Measurements from ENCODE around the gene CELF4.

The CELF4 gene

DNA sequence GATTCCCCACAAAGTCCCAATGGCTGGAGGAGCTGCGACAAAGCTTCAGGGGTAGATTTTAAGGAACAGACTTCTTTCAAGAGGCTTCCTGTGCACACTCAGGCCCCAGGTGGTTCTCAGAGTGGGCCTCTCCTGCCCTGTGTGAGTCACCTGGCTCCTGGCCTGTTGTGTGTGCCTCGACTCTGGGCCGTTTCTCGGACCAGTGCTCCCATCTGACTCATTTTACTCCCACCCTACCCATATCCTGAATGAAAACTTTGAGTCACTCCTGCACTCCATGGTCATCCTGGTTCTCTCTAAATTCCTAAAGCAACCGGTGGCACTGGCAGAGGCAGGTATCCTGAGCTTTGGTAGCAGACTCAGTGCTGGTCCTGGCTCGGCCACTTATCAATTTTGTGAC is 84.1 kb downstream of the CELF4 start:
- Histone ChIP-seq H3K27me3 (ENCODE audit: insufficient read depth, low read depth, severe bottlenecking) (no peaks in the 10 kb centered on the region), H3K4me3 (ENCODE audit: low read depth, low read length) (no peak overlapping the region), H3K9me3 (ENCODE audit: severe bottlenecking) (no peaks in the 10 kb centered on the region), H3K27ac (no peak overlapping the region), H3K36me3 (no peaks in the 10 kb centered on the region)
- no peak for TF ChIP-seq CTCF (IDR thresholded peaks at IDR 0.05; ENCODE audit: low read depth, low read length)
- DNase-seq: no peak

DNA sequence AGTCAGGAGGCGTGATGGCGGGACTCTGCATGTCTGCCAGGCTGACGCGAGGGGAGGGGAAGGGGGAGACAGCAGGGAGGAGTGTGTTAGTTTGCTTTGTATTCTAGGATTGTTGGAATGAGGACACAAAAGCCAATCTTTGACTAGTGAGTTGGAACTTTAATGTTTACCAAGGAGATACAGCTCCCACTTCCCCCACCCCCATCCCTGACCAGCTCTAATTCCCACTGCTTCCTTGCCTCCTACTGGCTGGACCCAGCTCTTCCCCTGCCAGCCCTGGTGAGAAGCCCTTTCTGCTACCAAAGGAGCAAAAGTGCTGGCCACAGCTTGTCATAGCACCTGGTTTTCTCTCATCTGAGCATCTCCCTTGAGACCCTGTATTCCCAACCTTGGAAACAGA is 84.5 kb downstream of the CELF4 start:
- H3K27ac ChIP-seq: no peak overlapping the region
- H3K27me3 ChIP-seq (ENCODE audit: insufficient read depth, low read depth, severe bottlenecking): no peaks in the 10 kb centered on the region
- no peaks in the 10 kb centered on the region for H3K36me3 ChIP-seq
- TF ChIP-seq CTCF (IDR thresholded peaks at IDR 0.05; ENCODE audit: low read depth, low read length): 0 out of 2 replicates have a peak, but pooled peaks have one; percentile 4
- H3K9me3 ChIP-seq (ENCODE audit: severe bottlenecking): no peaks in the 10 kb centered on the region
- no peak overlapping the region for H3K4me3 ChIP-seq (ENCODE audit: low read depth, low read length)
- DNase-seq: no peak

- no peak for TF ChIP-seq CTCF (IDR thresholded peaks at IDR 0.05; ENCODE audit: low read depth, low read length)
- no peak for DNase-seq
- H3K36me3 ChIP-seq: no peaks in the 10 kb centered on the region
- no peak overlapping the region for H3K4me3 ChIP-seq (ENCODE audit: low read depth, low read length)
- no peak overlapping the region for H3K27ac ChIP-seq
- no peaks in the 10 kb centered on the region for H3K9me3 ChIP-seq (ENCODE audit: severe bottlenecking)
- no peaks in the 10 kb centered on the region for H3K27me3 ChIP-seq (ENCODE audit: insufficient read depth, low read depth, severe bottlenecking)
These were observed 88.8 kb downstream of the CELF4 start for GRCh38 chr18:37476611-37477295.

- no peaks in the 10 kb centered on the region for H3K9me3 ChIP-seq (ENCODE audit: severe bottlenecking)
- TF ChIP-seq CTCF (IDR thresholded peaks at IDR 0.05; ENCODE audit: low read depth, low read length): peak; percentile 76
- no peak overlapping the region for H3K27ac ChIP-seq
- no peak overlapping the region for H3K4me3 ChIP-seq (ENCODE audit: low read depth, low read length)
- no peaks in the 10 kb centered on the region for H3K36me3 ChIP-seq
- H3K27me3 ChIP-seq (ENCODE audit: insufficient read depth, low read depth, severe bottlenecking): no peaks in the 10 kb centered on the region
- DNase-seq: peak; percentile 59
These were observed 89.4 kb downstream of the CELF4 start for GRCh38 chr18:37476182-37476581.

- no peak for DNase-seq
- no peaks in the 10 kb centered on the region for H3K27me3 ChIP-seq (ENCODE audit: insufficient read depth, low read depth, severe bottlenecking)
These were observed 92.3 kb downstream of the CELF4 start for GRCh38 chr18:37473195-37473840.

More at GRCh38 chr18:37473195-37473840, 92.3 kb downstream of the CELF4 start:
- no peak for TF ChIP-seq CTCF (IDR thresholded peaks at IDR 0.05; ENCODE audit: low read depth, low read length)
- Histone ChIP-seq H3K27ac (no peak overlapping the region), H3K4me3 (ENCODE audit: low read depth, low read length) (no peak overlapping the region), H3K36me3 (no peaks in the 10 kb centered on the region), H3K9me3 (ENCODE audit: severe bottlenecking) (no peaks in the 10 kb centered on the region)
